NCI-H524 (cell line): ENCODE measurements around the gene SHISA9.
"Not testable (repeated sequence)": the region's sequence is repeated elsewhere in the genome, so short reads cannot be mapped to it uniquely, and the experiment has no call there.

Source experiments
- DNase-seq, 2 experiments: peaks; one replicate each; lab custom pipeline; 2025; lab: John Stamatoyannopoulos, UW

SHISA9 gene

DNA sequence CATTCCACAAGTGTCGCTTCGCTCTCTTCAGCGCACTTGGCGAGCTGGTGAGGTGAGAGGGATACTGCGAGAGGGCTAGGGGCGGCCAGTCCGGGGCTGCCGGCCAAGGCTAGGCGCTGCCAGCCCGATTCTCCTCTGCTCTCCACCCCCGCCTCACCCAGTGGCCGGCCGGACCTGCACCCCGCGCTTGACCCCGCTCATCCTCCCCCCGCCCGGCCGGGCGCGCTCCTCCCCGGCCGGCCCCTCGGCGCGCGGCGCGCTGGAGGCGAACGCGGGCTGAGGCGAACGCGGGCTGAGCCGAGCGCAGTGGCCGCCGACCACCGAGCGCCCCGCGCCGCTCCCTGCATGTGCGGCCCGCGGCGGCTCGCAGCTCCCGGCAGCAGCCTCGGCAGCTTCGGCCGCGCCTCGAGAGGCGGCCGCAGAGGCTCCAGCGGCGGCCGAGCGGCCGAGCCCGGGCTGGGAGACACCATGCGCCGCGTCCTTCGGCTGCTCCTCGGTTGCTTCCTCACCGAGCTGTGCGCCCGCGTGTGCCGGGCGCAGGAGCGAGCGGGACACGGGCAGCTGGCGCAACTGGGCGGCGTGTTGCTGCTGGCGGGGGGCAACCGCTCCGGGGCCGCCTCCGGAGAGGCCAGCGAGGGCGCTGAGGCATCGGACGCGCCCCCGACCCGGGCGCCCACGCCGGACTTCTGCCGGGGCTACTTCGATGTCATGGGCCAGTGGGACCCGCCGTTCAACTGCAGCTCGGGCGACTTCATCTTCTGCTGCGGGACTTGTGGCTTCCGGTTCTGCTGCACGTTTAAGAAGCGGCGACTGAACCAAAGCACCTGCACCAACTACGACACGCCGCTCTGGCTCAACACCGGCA is at the start of gene SHISA9:
Gene SHISA9 (plus strand): TSS at position 2 of the 865 bp plus-strand sequence.
- peak in 1 of 2 experiments; percentile 48 for DNase-seq

DNA sequence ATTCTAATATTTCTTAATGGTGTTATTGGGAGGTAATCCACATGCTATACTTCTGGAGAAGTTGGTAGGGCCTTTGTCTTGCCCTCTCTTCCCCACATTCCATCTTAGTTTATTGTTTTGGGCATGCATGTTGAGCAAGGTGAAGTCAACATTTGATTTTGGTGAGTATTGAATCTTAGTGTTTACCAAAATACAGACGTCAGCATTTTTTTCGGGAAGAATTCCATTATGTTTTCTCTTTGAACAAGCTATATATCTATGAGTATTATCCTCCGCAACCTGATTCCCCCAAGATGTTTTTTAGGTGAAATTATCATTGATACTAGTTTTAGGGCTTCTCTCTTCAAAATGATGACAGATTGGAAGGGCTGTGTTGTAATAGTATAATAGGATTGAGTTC is 47.4 kb upstream of the SHISA9 start:
- DNase-seq = no peak

DNA sequence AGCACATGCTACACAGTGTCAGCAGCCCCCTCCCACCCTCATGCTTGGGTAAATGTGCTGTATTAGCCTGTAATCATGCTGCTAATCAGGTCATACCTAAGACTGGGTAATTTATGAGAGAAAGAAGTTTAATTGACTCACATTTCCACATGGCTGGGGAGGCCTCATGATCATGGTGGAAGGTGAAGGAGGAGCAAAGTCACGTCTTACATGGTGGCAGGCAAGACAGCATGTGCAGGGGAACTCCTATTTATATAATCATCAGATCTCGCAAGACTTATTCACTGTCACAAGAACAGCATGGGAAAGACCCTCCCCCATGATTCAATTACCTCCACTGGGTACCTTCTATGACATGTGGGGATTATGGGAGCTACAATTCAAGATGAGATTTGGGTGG is 44.0 kb upstream of the SHISA9 start:
- not testable (repeated sequence) for DNase-seq

DNA sequence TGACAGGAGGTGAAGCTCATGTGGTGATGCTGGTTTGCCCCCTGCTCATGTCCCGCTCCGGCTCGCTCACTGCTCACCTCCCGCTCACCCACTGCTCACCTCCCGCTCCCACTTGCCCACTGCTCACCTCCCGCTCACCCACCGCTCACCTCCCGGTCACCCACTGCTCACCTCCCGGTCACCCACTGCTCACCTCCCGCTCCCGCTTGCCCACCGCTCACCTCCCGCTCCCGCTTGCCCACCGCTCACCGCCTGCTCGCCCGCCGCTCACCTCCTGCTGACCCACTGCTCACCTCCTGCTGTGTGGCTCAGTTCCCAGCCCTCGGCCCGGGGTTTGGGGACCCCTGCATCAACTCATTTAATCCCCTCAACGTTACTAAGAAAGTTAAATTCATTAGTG is 39.1 kb upstream of the SHISA9 start:
- DNase-seq = no peak

DNA sequence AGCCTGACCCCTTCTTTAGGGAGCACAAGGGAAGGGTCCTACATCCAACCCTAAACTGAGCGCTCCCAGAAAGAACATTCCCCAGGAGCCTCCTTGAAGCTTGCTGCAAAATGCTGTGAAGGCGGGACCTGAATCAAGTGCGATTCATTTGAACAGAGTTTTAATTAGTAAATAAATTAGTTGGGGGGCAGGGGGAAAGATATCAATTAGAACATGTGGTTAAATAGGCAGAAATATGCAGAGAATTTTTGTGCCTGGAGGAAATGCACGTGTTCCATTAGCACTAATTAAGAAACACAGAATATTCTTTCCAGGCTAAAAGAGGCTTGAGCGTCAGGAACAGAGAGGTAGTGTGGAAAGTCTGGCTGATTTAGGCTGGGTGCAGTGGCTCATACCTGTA is 38.5 kb upstream of the SHISA9 start:
- DNase-seq = no peak

DNA sequence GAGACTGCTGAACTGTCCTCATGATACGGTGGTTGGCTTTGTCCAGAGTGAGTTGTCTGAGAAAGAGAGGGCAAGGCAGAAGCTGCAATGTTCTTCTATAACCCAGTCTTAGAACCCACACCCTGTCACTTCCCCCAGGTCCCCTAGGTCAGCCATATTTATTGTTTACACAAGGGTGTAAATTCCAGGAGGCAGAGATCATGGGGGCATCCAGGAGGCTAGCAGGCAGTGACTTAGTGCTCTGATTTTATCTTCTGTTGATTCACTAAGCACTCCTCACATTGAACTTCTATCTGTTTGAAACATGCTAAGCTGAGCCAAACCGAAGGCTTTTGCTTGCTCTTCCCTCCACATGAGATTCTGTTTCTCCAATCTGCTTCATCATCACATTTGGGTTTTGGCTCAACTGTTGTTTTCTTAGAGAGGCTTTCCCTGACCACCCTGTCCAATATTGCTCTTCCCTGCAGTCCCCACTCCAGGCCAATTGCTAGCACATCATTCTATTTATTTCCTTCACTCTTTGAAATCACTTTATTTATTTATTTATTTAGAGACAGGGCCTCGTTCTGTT is 34.3 kb upstream of the SHISA9 start:
- no peak for DNase-seq

DNA sequence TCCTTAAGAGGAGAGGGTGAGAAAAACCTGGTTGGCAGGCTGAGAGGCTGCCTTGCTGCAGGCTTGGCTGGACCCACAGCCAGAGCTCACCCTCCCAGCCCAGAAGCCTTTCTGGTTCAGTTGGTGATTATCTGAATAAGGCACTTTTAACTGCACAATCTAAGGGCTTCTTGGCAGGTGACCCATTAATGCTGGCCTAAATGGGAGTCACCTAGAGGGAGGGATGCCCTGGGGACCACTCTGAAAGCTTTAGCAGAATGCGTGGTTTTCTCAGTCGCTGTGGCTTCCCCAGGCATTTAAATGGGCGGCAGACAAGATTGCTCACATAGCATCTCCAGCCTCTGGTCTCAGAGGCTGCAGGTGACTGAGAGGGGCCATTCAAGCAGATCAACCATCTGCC is 33.2 kb upstream of the SHISA9 start:
- DNase-seq = peak; percentile 15 to 28

DNA sequence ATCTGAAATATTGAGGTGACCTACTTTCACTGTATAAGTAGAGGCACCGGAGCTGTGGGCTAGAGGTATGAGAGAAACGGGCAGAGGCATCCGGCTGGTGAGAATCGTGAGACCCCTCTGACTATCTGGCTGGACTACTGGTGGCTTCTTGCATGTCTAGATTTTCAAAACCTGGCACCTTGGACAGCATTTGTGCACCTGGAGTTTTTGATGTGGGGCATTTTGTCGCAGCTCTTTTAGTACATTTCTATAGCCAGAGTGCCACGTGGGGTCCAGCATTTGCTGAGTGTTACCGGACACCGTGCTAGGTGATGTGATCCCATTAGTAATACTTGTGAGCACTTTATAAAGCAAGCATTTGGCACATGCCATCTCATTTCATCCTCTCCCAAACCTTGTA is 32.6 kb upstream of the SHISA9 start:
- no peak for DNase-seq

DNA sequence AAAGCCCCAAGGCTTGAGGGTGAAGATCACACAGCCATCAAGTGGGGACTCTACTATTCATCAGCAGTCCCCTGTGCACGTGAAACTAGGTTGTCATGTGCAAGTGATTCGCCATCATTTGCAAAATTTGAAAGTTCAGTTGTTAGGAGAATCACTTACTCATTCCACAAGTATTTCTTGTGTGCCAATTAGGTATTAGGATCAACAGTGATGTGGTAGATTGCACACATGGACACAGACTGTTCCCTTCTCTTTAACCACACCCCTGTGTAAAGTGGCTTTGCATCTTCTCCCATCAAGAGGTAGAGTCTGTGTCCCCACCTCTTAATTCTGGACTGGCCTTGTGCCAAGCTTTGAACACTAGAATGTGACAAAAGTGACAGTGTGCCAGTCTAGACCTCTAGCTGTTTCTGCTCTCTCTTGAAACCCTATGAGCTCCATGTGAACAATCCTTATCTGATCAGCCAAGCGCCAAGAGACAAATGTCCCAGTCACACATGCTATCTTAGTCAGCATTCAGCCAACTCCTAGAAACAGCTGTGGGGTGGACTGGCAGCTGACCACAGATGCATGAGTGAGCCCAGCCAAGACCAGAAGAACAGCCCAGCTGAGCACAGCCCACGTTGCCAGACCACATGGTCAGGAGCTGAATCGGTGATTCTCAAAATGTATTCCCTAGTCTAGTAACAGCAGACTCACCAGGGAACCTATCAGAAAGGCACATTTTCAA is 31.5 kb upstream of the SHISA9 start:
- no peak for DNase-seq

DNA sequence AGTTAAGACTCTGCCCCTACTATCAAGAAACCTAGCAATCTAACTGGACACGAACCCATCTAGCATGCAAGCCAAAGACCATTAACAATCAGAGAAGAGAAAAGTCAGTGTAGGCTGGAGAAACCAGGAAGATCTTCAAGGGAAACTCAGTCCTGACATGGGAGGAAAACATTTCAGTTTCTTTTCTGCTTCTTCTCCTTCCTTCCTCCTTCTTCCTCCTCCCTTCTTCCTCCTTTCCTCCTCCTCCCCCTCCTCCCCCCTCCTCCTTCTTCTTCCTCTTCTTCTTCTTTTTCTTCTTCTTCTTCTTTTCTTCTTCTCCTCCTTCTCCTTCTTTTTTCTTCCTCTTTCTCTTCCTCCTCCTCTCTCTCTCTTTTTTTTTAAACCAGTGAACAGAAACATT is 29.6 kb upstream of the SHISA9 start:
- no peak for DNase-seq

DNA sequence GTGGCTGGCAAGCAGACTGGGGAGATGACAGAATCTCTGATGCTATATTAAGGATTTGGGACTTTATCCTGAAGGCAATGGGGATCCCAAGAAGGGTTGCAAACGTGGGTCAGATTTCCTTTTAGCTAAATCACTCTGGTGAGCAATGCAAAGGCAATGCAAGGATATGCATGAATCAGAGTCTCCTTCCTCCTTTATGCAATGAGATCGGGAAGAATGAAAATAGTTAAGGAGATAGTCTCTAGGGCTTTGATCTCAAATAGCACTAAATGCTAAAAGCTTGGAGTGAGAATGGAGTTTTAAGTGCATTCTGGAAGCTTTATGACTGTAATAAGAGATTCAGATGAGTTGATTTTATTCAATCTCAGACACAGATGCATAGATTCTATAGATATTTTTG is 27.2 kb upstream of the SHISA9 start:
- DNase-seq = no peak

DNA sequence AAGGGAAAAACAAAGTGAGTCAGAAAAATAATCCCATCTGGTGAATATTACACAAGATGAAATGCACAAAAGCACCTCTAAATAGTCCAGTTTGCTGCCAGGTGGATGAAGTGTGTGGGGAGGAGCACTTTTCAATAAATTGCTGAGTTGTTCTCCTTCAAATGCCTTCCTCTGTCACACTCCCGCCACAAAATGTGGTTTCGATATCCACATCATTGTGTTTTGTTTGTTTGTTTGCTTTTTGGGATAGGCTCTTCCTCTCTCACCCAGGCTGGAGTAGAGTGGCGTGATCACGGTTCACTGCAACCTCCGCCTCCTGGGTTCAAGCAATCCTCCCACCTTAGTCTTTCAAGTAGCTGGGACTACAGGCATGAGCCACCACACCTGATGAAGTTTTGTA is 24.6 kb upstream of the SHISA9 start:
- DNase-seq = no peak

DNA sequence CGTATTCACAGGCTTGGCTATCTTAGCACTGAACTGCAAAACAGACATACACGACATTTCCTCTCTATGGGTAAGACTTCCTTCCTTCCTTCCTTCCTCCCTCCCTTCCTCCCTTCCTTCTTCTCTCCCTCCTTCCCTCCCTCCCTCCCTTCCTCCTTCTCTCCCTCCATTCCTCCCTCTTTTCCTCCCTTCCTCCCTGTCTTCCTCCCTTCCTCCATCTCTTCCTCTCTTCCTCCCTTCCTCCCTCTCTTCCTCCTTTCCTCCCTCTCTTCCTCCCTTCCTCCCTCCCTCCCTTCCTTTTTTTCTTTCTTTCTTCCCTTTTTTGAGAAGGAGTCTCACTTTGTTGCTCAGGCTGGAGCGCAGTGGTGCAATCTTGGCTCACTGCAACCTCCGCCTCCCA is 22.4 kb upstream of the SHISA9 start:
- no peak for DNase-seq

DNA sequence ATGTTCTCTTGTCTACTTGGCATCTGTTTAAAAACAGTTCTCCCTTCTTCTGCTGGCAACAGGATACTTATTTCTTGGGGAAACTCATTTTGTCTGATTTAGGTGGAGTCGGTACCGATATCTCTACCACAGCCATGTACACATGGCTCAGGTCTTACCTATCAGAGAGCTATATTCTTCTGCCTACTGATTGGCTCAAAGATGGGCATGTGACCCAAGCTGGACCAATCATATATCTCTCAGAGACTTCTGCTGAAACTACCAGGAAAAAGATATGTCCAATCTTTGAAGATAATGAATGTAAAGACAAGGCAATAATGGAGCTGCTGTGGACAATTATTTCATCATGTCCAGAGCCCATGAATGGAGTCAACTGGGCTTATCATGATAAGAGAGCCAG is 21.6 kb upstream of the SHISA9 start:
- no peak for DNase-seq

DNA sequence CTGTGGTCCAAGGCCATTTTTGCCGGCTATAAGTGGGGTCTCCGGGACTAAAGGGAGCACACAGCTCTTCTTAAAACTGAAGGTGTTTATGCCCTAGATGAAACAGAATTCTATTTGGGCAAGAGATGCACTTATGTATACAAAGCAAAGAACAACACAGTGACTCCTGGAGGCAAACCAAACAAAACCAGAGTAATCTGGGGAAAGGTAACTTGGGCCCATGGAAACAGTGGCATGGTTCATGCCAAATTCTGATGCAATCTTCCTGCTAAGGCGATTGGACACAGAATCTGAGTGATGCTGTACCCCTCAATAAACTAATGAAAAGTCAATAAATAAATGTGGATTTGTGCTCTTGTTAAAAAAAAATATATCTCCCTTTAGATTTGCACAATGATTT is 20.2 kb upstream of the SHISA9 start:
- no peak for DNase-seq

DNA sequence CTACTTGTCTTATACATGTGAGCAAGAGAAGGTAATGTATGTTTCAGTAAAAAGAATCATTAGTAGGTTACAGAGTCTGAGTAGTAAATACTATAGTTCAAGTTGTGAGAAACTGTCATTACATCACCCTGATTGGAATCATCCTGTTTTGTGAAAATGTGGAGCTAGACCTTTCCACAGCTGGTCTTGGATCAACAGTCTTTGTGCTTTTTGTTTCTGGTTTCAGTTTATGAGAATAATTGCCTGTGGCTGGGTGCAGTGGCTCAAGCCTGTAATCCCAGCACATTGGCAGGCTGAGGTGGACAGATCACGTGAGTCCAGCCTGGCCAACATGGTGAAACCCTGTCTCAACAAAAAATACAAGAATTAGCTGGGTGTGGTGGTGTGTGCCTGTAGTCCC is 19.7 kb upstream of the SHISA9 start:
- DNase-seq = no peak

DNA sequence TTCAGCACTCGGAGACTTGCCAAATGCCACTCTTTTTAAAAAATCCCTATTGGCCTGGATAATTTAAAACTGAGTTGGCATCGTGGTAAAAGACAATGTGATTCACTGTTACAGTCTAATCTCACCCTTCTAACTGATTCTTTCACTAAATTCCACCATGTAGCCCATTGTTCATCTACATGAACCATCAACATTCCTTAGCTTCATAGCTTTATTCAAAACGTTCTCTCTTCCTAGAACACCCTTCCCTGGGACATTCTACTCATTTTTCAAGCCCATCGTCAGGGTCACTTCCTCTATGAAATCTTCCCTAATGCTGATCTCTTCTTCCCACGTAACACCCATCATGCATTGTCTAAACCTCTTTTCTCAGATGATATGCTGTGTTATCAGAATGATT is 15.7 kb upstream of the SHISA9 start:
- no peak for DNase-seq

DNA sequence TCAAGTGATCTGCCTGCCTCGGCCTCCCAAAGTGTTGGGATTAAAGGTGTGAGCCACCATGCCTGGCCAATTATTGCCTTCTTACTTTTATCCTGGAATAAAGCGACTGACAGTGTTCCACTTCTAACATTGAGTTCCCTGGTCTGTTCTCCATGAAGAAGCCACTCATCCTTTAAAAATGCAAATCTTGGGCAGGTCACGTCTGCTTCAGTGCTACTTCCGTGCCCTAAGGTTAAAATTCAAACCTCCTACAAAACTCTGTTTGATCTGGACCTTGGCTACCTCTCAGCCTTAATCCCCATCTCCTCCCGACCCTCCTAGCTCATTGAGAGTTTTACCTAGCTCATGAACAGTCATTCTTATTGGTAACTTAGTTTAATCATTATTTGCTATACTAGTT is 9.6 kb upstream of the SHISA9 start:
- no peak for DNase-seq

DNA sequence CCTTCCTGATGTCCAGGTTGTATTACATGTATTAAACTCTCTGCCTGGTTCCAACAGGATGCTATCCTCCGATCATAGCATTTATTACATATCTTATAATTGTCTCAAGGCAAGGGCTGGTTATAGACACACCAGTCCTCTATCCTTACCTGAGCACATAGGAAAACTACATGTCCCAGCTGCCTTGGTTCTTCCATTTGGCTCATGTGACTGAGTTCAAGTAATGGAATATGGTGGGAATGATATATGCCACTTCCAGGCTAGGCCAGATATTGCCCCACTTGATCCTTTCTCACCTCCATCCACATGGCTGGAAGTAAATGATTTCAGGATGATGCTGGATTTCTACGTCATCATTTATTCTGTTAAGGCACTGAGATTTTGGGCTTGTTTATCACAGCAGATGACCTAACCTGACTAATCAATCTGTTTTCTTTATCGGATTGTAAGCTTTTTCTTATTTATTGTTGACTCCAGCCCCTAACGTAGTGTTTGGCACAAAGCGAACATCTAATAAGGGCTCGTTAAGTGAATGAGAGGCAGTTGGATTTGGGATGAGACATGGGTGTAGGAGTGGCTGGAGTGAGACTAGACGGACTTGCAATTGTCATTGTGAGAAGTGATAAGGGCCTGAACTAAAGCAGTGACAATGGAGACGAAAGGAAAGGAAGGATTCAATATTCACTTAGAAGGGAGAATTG is 8.2 kb upstream of the SHISA9 start:
- DNase-seq = no peak

DNA sequence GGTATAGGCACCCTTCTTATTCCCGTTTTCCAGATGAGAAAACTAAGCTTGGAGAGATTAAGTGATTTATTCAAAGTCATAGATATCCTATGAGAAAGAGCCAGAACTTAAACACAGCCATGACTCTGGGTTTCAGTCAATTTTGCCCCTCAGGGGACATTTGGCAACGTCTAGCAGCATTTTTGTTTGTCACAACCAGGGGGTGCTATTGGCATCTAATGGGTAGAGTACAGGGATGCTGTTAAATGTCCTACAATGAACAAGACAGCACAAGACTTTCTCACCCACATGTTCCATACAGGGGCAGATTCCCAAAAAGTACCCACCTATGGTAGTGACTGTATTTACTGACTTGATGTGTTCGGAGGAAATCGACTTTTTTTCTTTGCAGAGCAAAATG is 4.8 kb upstream of the SHISA9 start:
- peak; percentile 50 to 68 for DNase-seq

DNA sequence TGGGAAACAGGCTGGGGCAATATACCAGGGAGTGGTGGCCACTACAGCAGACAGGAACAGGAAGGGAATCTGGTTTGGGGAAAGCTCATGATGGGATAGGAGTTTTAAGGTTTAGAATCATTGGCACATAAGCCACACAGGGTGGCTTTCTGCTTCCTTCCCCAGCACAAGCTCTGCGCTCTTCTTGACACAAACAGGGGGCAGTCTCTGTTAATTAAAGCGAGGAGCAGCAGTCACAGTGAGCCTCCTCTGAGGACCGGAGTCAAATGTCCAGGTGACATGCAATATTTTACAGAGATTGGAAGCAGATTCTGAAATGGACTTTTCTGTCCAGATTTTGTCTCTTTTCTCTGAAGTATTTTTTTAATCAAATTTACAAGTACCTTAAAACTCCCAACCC is 2.8 kb upstream of the SHISA9 start:
- peak; percentile 20 to 60 for DNase-seq

DNA sequence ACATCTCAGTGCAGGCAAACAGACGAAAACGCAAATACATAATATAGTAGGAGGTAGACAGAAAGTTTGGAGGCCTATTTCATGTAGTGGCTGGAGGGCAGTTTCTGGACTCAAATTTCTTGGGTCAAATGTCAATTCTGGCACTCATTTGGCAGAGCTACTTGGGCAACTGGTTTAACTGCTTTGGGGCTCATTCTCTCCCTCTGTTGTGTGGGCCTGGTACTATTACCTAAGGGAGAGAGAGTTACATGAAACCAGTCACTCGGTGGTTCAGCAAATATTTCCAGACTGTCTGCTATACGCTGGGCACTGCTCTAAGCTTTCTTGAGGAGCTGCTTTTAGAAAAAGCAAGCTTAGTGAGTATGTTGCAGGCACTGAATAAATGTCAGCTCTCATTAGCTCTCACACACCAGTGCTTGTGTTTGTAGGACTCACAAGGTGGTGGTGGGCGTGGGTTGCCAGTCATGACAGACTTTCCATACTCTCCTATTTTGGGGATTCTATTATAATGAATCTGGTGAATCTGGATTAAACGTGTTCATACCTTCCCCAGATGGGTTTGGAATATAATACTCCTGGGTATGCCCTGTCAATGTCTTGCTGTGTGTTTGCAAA is 1.8 kb upstream of the SHISA9 start:
- peak in 1 of 2 experiments; percentile 23 for DNase-seq
